ENCODE measurements around the gene SPATA13. TPM values are rescaled to one million over a fixed set of nuclear protein-coding genes. Genes with fewer than 3 reads are reported as not detected.

The SPATA13 gene
- total and polyA plus RNA-seq, 10 of the 15 experiments (the other 5 are each of a cell fraction or from before 2014, with no cell fraction given) = 2.4 to 11.1 (median 10.2) TPM

GRCh38 chr13:24348385-24348784, 187.9 kb downstream of the SPATA13 start:
- Histone ChIP-seq H3K36me3 (ENCODE audit: control insufficient read depth in 2 of 2, insufficient read depth in 2 of 2, low read length in 1 of 2) (no peaks in the 10 kb centered on the region), H3K9ac (ENCODE audit: control insufficient read depth, insufficient read depth, low read length) (no peak overlapping the region), H4K20me1 (ENCODE audit: control insufficient read depth, insufficient read depth) (no peaks in the 10 kb centered on the region), H3K4me3 (no peak overlapping the region), H3K4me2 (ENCODE audit: control insufficient read depth, insufficient read depth) (no peak overlapping the region), H2AFZ (ENCODE audit: control insufficient read depth, low read depth, low read length) (no peak overlapping the region), H3K4me1 (ENCODE audit: control insufficient read depth, insufficient read depth, low read length) (no peaks in the 10 kb centered on the region), H3K9me3 (replicated peaks; ENCODE audit: control insufficient read depth, insufficient read depth, low read length) (no peaks in the 10 kb centered on the region), H3K27me3 (replicated peaks in 1 of 2; ENCODE audit: control insufficient read depth in 2 of 2, insufficient read depth in 2 of 2, low read length in 1 of 2) (no peaks in the 10 kb centered on the region), H3K79me2 (ENCODE audit: control insufficient read depth, insufficient read depth, low read length) (no peaks in the 10 kb centered on the region), H3K27ac (ENCODE audit: control insufficient read depth, insufficient read depth) (no peak overlapping the region)
- CTCF ChIA-PET = no interaction called here
- RAD21 ChIA-PET (ENCODE audit: unreplicated experiment) = no interaction called here
- DNase-seq (ENCODE audit: low read depth, low spot score) (no peak), FAIRE-seq (no peak), ATAC-seq (no peak)
- POLR2A ChIA-PET = no interaction called here
- 17% methylated on average over 5 of the region's 5 CpGs for WGBS (ENCODE audit: insufficient coverage, insufficient replicate concordance, low lambda C conversion rate, missing lambda C conversion rate)
- TF ChIP-seq PAX8 (IDR thresholded peaks at IDR 0.05) (no peak), NBN (IDR thresholded peaks at IDR 0.05) (no peak), PKNOX1 (IDR thresholded peaks at IDR 0.05) (no peak), RFX5 (IDR thresholded peaks at IDR 0.05; ENCODE audit: low read depth, low read length) (no peak), SMAD5 (IDR thresholded peaks at IDR 0.05; ENCODE audit: low read depth) (no peak), POLR2AphosphoS2 (IDR thresholded peaks at IDR 0.05; ENCODE audit: low read depth, low read length) (no peak), DPF2 (IDR thresholded peaks at IDR 0.05) (no peak), CHD1 (IDR thresholded peaks at IDR 0.05; ENCODE audit: low read depth, low read length) (no peak), SIN3A (IDR thresholded peaks at IDR 0.05; ENCODE audit: low read depth, low read length) (no peak), CBX5 (IDR thresholded peaks at IDR 0.05; ENCODE audit: low read depth) (no peak), SREBF2 (IDR thresholded peaks at IDR 0.05; ENCODE audit: low read length) (no peak), KLF5 (IDR thresholded peaks at IDR 0.05; ENCODE audit: partially characterized antibody) (no peak), ZNF274 (IDR thresholded peaks at IDR 0.05; ENCODE audit: insufficient read depth, insufficient read length) (no peak), REST (IDR thresholded peaks at IDR 0.05; ENCODE audit: low read depth, low read length) (no peak)
- in situ Hi-C loops (cut with MboI) (no loop called here), intact Hi-C loops (cut with micrococcal nuclease; ENCODE audit: unreplicated experiment) (no loop called here)
- SMC1A ChIA-PET (ENCODE audit: uncharacterized antibody, unreplicated experiment) = no interaction called here
- BruUV-seq (replicated peaks) = no TSS peak

Measured in GM12878 (cell line).